GM18517 (cell line): ENCODE results near the gene TH.
"Not testable (repeated sequence)": the region's sequence is repeated elsewhere in the genome, so short reads cannot be mapped to it uniquely, and the experiment has no call there.

Source experiments
- ATAC-seq: cut with Tn5 transposase; IDR thresholded peaks from one replicate; pipeline ENCODE4 v1.9.1; 2021; ENCODE audit warnings: mild to moderate bottlenecking, moderate library complexity; ENCODE audit not compliant: unreplicated experiment

Gene TH

DNA sequence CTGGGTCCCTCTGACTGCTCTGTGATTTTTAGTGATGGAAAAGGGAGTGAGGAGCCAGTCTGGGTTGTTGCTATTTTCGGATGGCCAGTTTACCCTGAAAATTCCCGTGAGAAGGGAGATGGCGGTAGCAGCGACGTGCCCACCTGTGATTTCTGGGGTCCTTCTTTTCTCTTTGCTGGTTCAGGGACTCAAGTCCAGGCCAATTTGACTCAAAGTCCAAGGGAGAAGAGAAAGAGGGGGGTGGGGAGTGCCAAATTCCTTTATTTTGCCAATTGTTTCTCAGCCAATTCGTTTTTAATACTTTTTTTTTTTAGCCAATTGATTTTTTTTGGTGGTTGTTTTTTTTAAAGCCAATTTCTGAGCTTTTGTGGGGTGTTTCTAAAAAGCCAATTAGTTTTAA, 39.4 kb downstream of the TH start:
- ATAC-seq = no peak

DNA sequence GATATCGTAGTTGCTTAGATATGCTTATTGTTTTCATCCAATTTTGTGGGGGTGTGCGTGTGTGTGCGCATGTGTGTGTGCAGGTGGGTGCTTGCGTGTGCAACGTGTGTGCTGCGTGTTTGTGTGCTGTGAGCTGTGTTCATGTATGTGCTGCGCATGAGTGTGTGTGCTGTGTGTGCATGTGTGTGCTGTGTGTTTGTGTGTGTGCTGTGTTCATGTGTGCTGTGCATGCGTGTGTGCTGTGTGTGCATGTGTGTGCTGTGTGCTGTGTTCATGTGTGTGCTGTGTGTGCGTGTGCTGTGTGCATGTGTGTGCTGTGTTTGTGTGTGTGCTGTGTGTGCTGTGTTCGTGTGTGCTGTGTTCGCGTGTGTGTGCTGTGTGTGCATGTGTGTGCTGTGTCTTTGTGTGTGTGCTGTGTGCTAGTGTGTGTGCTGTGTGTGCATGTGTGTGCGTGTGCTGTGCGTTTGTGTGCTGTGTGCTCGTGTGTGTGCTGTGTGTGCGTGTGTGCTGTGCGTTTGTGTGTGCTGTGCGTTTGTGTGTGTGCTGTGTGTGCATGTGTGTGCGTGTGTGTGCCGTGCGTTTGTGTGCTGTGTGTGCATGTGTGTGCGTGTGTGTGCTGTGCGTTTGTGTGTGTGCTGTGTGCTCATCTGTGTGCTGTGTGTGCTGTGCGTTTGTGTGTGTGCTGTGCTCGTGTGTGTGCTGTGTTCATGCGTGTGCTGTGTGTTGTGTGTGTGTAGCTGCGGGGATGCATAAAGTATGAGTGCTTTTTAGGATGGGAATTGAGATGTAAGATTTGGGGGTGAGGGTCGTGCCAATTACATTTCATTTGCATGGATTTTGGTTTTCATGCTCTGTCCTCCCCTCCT, 40.0 kb downstream of the TH start:
- no peak for ATAC-seq

DNA sequence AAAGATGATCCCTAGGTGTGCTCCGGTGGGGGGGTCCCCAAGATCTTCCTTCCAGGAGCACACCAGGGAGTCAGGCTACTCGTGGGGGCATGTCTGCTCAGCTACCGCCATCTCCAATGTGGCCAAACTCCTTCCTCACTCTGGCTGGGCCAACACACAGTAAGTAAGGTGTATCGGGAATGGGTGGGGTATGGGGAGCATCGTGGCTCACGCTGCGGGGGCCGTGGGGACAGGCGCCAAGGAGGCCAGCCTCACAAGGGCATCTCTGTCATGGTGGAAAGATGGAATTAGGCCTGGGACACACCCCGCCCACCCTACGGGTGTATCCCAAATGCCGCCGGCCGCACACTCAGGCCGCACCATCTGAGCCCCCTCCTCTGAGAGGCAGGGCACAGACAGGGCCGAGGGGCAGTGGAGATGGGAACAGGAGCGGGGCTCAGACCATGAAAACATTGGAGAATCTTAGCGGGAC, 40.7 kb downstream of the TH start:
- ATAC-seq = no peak

DNA sequence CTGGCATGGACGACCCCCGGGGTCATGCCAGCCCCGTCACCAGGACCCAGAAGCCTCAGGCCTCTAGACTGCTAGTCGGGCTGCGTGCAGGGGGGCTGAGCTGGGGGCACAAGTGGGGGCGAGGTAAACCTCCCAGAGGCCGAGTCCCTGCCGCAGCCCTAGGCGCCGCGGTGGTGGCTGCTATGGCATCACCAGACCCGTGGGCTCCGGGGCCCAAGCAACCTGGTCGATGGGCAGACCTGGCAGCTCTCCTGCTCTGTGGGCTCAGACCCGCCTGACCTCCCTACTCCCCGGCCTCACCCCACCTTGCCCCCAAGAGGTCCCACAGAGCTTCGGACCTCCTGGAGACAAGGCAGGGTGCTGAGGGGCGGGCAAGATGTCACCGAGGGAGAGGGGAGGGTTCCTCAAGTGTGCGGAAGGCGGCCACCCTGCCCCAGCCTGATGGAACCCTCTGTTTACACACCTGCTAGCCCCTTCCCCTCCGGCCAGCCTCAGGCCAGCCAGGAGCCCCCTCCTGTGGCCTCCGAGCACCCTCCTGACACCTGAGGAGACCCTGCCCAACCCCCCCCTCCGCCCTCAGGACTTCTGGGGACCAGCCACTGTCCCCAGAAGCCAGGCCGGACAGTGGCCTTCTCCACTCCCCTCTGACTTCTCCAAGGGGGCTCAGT, 41.8 kb downstream of the TH start:
- ATAC-seq = no peak

DNA sequence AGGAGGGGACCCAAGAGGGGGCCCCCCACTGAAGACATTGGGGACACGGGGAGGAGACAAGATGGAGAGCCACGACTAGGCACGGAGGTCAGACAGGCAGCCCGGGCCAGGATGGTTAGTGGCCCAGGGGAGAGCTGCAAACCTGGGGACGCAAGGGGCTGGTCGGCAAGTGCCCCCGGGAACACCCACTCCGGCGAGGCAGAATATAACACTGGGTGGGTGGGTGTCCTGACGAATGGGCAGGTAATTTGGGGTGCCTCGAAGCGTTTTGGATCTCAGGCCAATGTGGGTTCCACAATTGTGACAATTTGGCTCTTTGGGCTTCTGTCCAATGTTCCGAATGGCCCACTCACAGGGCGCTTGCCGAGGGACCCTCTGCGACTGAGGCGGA, 42.3 kb downstream of the TH start:
- ATAC-seq = no peak

DNA sequence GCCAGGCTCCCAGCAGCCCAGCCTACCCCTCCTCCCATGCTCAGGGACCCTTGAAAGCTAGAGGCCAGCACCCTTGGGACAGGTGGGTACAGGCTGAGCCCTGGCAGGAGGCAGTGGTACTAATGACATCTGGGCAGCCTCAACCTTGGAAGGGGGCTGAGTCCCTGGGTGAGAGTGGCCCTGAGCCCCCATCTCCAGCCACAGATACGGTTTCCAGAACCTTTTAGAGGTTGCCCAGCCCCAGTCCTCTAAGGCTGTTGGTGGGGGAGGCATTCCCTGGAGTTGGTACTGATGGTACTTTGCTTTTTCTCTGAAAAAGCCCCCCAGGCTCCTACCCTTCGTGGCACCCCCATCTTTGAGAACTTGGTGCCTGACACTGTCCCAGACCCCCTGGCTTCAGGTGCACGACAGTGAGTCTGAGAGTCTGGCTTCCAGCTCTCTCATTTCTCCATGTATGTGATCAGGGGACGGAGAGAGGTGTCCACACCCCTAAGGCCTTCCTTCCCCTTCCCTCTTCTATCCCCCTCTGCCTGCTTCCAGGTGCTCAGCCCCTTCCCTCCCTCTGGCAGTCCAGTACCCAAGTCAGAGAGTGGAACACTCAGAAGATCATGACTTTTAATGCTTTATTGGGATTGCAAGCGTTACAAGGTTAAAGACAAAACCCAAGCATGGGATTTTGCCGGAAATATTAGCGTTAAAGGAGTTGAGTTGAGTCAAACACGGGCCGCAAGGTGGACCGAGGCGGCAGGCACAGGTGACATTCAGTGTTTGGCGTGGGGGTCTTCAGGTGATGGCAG, 42.9 kb downstream of the TH start:
- ATAC-seq = no peak

DNA sequence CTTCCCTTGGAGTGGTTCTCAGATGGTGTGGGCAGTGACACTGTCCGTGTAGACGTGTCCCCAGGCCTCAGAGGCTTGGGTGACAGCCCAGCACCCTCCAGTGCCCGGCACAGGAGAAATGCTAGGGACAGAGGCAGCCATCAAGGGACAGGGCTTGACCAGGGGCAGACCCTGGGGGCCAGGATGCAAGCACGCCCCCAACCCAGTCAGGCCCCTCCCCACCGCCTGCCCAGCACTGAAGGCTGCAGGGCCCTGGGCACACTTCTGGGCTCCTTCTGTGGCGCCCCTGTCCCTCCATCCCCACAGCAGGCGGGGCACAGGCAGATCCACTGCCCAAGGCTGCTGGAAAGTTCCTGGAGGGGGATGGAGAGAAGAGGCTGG, 43.5 kb downstream of the TH start:
- no peak for ATAC-seq

DNA sequence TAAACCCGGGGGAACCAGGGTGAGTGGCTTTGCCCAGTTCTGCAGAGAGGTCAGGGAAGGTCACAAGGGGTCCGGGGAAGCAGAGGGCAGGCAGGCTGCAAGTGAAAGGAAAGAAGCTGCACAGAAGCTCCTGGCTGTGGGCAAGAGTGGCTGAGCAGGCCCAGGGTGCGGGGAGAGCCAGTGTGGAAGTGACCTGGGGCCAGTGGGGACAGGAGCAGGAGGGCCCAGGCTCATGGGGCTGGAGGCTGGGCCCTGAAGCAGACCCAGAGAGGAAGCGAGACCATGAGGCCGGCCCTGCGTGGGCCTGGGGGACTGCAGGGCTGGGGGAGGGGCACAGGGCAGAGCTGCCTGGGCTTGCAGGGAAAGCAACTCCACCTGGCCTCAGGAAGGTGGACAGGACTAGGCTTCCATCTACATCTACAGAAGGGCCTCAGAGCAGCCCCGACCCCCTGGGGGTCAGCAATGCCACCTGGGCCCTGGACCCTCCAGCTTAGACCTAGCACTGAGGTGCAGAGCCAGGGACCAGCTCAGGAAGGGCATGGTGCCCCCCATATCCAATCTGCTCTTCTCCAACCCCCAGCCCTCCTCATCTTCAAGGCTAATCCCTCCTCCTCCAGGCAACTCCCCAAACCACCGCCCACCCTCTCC, 44.0 kb downstream of the TH start:
- ATAC-seq = no peak

DNA sequence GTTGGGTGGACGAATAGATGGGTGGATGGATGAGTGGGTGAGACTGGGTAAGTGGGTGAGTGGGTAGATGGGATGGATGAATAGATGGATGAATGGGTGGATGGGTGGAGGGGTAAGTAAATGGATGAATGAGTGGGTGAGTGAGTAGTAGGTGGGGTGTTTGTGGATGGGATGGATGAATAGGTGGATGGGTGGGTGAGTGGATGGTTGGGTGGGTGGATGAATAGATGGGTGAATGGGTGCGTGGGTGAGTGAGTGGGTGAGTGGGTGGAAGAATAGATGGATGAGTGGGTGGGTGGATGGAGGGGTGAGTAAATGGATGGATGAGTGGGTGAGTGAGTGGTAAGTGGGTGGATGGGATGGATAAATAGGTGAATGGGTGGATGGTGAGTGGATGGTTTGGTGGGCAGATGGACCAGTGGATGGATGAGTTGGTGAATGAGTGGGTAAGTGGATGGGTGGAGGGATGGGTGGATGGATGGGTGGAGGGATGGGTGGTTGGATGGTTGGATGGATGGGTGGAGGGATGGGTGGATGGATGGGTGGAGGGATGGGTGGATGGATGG, 45.0 kb downstream of the TH start:
- ATAC-seq = no peak

DNA sequence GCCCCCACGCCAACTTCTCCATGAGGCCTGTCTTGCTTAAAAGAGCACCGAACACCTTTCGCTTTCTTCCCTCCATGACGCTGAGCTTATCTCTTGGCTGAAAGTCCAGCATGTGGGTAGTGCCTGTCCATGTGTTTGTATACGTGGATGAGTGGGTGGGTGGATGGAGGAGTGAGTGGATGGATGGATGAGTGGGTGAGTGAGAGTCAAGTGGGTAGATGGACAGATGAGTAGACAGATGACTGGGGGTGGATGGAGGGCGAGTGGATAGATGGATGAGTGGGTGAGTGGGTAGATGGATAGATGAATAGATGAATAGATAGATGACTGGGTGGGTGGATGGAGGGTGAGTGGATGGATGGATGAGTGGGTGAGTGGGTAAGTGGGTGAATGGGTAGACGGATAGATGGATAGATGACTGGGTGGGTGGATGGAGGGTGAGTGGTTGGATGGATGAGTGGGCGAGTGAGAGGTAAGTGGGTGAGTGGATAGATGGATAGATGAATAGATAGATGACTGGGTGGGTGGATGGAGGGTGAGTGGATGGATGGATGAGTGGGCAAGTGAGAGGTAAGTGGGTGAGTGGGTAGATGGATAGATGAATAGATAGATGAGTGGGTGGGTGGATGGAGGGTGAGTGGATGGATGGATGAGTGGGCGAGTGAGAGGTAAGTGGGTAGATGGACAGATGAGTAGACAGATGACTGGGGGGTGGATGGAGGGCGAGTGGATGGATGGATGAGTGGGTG, 46.7 kb downstream of the TH start:
- ATAC-seq = not testable (repeated sequence)

DNA sequence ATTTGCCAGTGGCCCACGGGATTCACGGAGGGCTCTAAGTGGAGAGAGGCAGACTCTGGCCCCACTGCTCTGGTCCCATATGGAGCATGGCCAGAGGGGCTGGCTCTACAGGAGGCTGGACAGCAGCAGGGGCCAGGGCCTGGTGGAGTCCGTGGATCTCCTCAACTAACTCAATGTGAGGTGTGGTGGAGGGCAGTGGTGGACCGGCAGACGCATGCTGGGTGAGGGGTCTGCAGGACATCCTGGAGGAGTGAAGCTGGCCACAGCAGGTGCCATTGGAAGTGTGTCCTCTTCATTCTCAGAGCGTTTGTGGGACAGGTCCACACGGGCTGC, 48.0 kb downstream of the TH start:
- ATAC-seq = no peak

DNA sequence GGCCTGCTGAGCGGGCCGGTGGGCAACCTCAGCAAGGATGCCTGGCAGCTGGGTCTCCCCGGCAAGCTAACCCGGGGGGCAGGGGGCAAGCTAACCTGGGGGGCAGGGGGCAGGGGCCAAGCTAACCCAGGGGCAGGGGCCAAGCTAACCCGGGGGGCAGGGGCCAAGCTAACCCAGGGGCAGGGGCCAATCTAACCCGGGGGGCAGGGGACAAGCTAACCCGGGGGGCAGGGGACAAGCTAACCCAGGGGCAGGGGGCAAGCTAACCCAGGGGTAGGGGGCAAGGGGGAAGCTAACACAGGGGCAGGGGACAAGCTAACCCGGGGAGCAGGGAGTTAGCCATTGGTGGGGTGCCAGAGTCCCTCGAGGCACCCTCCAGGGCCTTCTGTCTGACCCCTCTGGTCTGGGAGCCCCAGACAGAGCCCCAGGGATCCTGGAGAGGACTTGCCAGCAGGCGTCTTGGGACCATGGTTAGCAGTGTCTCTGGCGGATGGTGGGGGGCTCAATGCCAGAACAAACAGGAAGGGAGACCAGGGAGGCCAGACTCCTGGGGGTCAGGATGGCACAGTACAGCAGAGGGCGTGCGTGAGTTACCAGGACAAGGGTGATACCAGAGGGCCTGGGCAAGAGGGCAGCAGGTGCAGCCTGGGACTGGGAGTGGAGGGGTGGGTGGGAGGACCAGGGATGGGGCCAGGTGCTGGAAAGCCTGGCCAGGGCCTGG, 48.5 kb downstream of the TH start:
- no peak for ATAC-seq

DNA sequence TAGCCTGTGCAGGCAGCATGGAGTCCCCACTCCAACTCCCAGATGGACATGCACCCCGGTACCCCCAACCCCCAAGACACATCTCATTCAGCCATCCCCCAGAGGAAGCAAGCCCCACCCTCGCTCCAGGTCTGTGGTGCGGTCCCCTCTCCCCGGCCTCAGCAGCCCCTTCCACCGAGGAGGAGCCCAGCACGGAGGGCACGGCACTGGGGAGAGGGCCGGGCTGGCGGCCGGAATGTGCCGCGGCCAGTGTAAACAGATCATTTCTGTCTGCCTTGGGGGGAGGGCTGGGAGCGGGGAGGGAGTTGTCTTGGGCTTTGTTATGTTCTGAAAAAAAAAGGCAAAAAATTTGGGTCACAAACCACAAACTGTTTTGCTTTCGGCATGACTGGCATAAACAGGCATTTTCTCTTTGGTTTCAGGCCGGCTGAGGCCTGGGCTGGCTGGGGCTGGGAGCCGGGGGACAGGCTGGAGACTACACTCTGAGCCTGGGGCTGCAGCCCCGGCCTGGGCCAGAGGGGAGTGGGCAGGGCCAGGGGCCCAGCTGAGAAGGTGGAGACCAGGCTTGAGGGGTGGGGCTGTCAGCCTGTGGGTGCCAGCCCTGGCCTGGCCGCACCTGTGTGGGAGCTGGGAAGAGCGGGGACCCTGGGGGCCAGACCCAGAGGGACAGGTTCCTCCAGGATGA, 49.3 kb downstream of the TH start:
- no peak for ATAC-seq

DNA sequence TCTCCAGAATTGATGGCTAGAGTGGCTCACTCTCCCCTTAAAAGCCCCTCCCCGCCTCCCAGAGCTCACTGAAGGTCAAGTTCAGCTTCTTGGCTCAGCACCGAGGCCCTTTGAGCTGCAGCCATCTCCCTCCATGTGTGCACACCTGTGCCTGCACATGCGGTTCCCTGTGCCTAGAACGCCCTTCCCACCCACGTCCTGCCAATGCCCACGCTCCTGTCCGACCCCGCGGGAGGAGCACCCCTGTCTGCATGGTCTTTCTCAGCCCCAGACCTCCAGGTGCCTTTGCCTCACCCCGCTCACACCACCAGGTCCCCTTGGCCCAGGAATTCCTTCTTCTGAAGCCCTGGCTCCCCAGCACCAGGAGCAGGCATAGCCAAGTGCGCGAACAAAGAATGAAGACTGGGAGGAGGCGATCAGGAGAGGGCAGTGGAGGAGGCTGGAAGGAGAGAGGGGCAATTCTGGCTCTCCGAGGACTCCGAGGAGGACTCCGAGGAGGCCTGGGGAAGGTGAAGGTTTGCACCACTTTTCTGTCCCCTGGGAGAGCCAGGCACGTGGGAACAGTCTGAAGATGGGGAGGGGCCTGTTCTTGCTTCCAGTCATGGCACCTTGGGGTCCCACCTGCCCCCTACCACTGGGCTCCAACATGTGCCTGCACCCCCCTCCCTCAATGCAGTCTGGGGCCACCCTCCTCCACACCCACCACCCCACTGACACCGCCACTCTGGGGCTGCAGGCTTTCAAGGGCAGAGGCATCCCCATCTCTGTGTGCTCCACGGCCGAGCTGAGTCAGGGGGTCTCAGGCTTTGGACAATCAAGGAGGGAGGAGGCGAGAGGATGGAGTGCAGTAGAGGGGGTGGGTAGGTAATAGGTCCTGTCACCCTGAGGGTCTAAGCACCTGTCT, 50.1 kb downstream of the TH start:
- no peak for ATAC-seq

DNA sequence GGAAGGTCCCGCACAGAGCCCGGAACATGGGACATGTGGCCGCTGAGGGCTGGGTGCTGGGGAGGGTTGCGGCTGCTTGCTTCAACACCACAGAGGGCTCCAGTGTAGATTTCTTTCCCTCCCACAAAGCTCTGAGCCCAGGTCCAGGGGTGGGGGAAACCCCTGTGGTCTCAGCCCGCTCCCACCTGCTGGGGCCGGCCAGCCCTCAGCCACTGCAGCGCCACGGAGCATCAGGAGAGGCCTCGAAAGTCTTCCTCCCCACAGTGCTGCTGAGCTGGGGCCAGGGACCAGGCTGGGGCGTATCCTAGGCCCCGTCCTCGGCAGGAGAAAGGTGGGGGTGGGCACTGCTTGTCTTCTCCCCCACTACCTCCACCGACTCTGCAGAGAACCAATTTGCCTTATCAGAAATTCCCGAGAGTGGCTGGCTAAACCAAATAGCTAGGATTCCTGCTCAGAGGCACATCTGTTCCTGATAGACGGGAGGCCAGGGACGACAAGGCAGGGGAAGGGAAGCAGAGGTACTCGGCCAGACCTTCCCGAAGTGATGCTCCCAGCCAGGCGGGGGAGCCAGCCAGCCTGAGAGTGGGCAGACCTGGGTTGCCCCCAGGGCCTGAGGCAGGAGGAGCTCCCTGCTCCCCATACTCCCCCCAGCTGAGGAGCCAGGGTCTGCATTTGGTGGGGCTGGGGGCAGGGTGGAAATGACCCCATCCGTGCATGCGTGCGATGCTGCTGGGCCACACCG, 51.1 kb downstream of the TH start:
- no peak for ATAC-seq

DNA sequence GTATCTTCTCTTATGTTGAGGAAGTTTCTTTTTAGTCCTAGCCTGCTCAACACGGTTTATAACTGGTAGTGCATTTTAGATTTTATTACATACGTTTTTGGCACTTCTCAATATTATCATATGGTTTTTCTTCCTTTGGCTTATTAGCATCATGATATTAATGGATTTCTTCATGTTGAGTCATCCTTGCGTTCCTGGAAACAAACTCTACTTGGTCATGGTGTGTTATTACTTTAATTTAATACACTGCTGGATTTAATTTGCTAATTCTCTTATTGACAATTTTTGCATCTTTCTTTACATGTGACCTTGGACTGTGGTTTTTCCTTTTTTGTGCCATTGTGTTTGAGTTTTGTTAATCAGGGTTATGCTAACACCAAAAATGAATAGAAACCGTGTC, 52.9 kb downstream of the TH start:
- ATAC-seq = no peak

DNA sequence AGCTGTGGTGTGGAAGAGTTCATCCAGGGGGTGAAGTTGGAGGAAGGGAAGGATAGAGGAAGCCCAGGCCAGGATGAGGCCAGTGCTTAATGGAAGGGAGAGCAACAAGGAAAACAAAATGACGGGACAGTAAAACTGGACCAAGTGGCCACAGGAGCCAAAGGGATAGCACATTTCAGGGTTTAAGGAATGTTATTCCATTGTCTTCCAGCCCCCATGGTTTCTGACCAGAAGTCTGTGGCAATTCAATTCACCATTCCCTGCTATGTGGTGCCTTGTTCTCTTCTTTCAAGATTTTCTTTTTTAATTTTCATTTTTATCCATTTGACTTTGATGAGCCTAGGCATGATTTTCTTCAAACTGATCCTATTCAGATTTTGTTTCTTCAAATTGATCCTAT, 54.9 kb downstream of the TH start:
- no peak for ATAC-seq
